ENCODE data around the gene UBE2E1.

UBE2E1 gene

GRCh38 chr3:23795096-23795495, 10.7 kb upstream of the UBE2E1 start:
- no peak for DNase-seq (ENCODE audit: low read depth)

- no peak for DNase-seq (ENCODE audit: low read depth)
Observed at GRCh38 chr3:23796518-23796917, 9.2 kb upstream of the UBE2E1 start.

- no peak for DNase-seq (ENCODE audit: low read depth)
Observed at GRCh38 chr3:23797491-23797890, 8.3 kb upstream of the UBE2E1 start.

GRCh38 chr3:23798456-23798855, 7.3 kb upstream of the UBE2E1 start:
- DNase-seq (ENCODE audit: low read depth): no peak

- no peak for DNase-seq (ENCODE audit: low read depth)
Observed at GRCh38 chr3:23798876-23799275, 6.9 kb upstream of the UBE2E1 start.

- DNase-seq (ENCODE audit: low read depth): no peak
Observed at GRCh38 chr3:23800731-23801130, 5.0 kb upstream of the UBE2E1 start.

- DNase-seq (ENCODE audit: low read depth): no peak
Observed at GRCh38 chr3:23804441-23805209, 1.1 kb upstream of the UBE2E1 start.

- DNase-seq (ENCODE audit: low read depth): no peak
Observed at GRCh38 chr3:23805210-23805632, 534 bp upstream of the UBE2E1 start.

- DNase-seq (ENCODE audit: low read depth): no peak
Observed at GRCh38 chr3:23806534-23807423, 1.0 kb downstream of the UBE2E1 start.

GRCh38 chr3:23807424-23808015, 1.8 kb downstream of the UBE2E1 start:
- DNase-seq (ENCODE audit: low read depth): no peak

- no peak for DNase-seq (ENCODE audit: low read depth)
Observed at GRCh38 chr3:23808525-23808924, 2.8 kb downstream of the UBE2E1 start.

GRCh38 chr3:23809294-23809693, 3.5 kb downstream of the UBE2E1 start:
- no peak for DNase-seq (ENCODE audit: low read depth)

GRCh38 chr3:23809840-23810342, 4.1 kb downstream of the UBE2E1 start:
- DNase-seq (ENCODE audit: low read depth): no peak

GRCh38 chr3:23810343-23811184, 4.8 kb downstream of the UBE2E1 start:
- DNase-seq (ENCODE audit: low read depth): no peak

GRCh38 chr3:23811185-23811527, 5.4 kb downstream of the UBE2E1 start:
- no peak for DNase-seq (ENCODE audit: low read depth)

- no peak for DNase-seq (ENCODE audit: low read depth)
Observed at GRCh38 chr3:23811919-23812318, 6.2 kb downstream of the UBE2E1 start.

GRCh38 chr3:23815879-23816278, 10.1 kb downstream of the UBE2E1 start:
- no peak for DNase-seq (ENCODE audit: low read depth)

- no peak for DNase-seq (ENCODE audit: low read depth)
Observed at GRCh38 chr3:23816721-23817120, 11.0 kb downstream of the UBE2E1 start.

- no peak for DNase-seq (ENCODE audit: low read depth)
Observed at GRCh38 chr3:23817508-23818223, 11.9 kb downstream of the UBE2E1 start.

- DNase-seq (ENCODE audit: low read depth): no peak
Observed at GRCh38 chr3:23819599-23820360, 14.0 kb downstream of the UBE2E1 start.
